ENCODE data around the gene ERC1. TPM values are rescaled to one million over a fixed set of nuclear protein-coding genes. Genes with fewer than 3 reads are reported as not detected.
A peak's percentile ranks its signal among the peaks of the same experiment; 100 is the strongest.

The ERC1 gene
- total RNA-seq, 1 experiment from 2014 or later, result 40.4 TPM

- ChIA-PET POLR2A (no interaction called here), CTCF (no interaction called here)
- ATAC-seq (no peak), DNase-seq (ENCODE audit: low read depth, low spot score) (no peak)
- no peak overlapping the region for H3K4me3 ChIP-seq (ENCODE audit: low read depth in 2 of 2, low read length in 2 of 2)
- intact Hi-C loops (cut with micrococcal nuclease; ENCODE audit: unreplicated experiment), result no loop called here
- H3K27me3 ChIP-seq (ENCODE audit: control insufficient read depth, insufficient read depth, low read length), result no peaks in the 10 kb centered on the region
- peaks cover 28% of the 10 kb centered on the region for H3K4me1 ChIP-seq (ENCODE audit: control insufficient read depth, insufficient read depth, low read length)
- no peaks in the 10 kb centered on the region for H3K36me3 ChIP-seq (ENCODE audit: control insufficient read depth, insufficient read depth, low read length)
- BruUV-seq (replicated peaks), result no TSS peak
- no peak for TF ChIP-seq POLR2AphosphoS5 (IDR thresholded peaks at IDR 0.05; ENCODE audit: low read depth, low read length)
- TF ChIP-seq, protein P1, sequence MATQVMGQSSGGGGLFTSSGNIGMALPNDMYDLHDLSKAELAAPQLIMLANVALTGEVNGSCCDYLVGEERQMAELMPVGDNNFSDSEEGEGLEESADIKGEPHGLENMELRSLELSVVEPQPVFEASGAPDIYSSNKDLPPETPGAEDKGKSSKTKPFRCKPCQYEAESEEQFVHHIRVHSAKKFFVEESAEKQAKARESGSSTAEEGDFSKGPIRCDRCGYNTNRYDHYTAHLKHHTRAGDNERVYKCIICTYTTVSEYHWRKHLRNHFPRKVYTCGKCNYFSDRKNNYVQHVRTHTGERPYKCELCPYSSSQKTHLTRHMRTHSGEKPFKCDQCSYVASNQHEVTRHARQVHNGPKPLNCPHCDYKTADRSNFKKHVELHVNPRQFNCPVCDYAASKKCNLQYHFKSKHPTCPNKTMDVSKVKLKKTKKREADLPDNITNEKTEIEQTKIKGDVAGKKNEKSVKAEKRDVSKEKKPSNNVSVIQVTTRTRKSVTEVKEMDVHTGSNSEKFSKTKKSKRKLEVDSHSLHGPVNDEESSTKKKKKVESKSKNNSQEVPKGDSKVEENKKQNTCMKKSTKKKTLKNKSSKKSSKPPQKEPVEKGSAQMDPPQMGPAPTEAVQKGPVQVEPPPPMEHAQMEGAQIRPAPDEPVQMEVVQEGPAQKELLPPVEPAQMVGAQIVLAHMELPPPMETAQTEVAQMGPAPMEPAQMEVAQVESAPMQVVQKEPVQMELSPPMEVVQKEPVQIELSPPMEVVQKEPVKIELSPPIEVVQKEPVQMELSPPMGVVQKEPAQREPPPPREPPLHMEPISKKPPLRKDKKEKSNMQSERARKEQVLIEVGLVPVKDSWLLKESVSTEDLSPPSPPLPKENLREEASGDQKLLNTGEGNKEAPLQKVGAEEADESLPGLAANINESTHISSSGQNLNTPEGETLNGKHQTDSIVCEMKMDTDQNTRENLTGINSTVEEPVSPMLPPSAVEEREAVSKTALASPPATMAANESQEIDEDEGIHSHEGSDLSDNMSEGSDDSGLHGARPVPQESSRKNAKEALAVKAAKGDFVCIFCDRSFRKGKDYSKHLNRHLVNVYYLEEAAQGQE (IDR thresholded peaks at IDR 0.05; ENCODE audit: insufficient read depth in 1 of 2, low read depth in 2 of 2, low read length in 1 of 2), result no peak
- no peak for TF ChIP-seq TCF7L2 (IDR thresholded peaks at IDR 0.05; ENCODE audit: low read depth, low read length)
- TF ChIP-seq, protein P2, sequence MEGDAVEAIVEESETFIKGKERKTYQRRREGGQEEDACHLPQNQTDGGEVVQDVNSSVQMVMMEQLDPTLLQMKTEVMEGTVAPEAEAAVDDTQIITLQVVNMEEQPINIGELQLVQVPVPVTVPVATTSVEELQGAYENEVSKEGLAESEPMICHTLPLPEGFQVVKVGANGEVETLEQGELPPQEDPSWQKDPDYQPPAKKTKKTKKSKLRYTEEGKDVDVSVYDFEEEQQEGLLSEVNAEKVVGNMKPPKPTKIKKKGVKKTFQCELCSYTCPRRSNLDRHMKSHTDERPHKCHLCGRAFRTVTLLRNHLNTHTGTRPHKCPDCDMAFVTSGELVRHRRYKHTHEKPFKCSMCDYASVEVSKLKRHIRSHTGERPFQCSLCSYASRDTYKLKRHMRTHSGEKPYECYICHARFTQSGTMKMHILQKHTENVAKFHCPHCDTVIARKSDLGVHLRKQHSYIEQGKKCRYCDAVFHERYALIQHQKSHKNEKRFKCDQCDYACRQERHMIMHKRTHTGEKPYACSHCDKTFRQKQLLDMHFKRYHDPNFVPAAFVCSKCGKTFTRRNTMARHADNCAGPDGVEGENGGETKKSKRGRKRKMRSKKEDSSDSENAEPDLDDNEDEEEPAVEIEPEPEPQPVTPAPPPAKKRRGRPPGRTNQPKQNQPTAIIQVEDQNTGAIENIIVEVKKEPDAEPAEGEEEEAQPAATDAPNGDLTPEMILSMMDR (IDR thresholded peaks at IDR 0.05), result no peak
- TF ChIP-seq SIN3A (IDR thresholded peaks at IDR 0.05; ENCODE audit: borderline replicate concordance, insufficient read depth, low read depth, low read length), result no peak
- H3K27ac ChIP-seq (ENCODE audit: low read length), result no peak overlapping the region
- H3K9me3 ChIP-seq (ENCODE audit: control insufficient read depth, insufficient read depth, low read depth, low read length), result no peaks in the 10 kb centered on the region
- in situ Hi-C loops (cut with HindIII; ENCODE audit: low pct_unique_long_range_greater_than_20kb, low sequenced_read_pairs), result no loop called here
Observed at GRCh38 chr12:1536817-1537216, 545.8 kb downstream of the ERC1 start.

- intact Hi-C loops (cut with micrococcal nuclease; ENCODE audit: unreplicated experiment), result no loop called here
- Histone ChIP-seq H3K4me3 (ENCODE audit: low read depth in 2 of 2, low read length in 2 of 2) (no peak overlapping the region), H3K4me1 (ENCODE audit: control insufficient read depth, insufficient read depth, low read length) (peaks cover 18% of the 10 kb centered on the region), H3K27ac (ENCODE audit: low read length) (peak overlapping the region; percentile 3), H3K36me3 (ENCODE audit: control insufficient read depth, insufficient read depth, low read length) (no peaks in the 10 kb centered on the region), H3K9me3 (ENCODE audit: control insufficient read depth, insufficient read depth, low read depth, low read length) (no peaks in the 10 kb centered on the region), H3K27me3 (ENCODE audit: control insufficient read depth, insufficient read depth, low read length) (no peaks in the 10 kb centered on the region)
- POLR2A ChIA-PET, result no interaction called here
- TF ChIP-seq TCF7L2 (IDR thresholded peaks at IDR 0.05; ENCODE audit: low read depth, low read length), result no peak
- TF ChIP-seq, protein P1 (IDR thresholded peaks at IDR 0.05; ENCODE audit: insufficient read depth in 1 of 2, low read depth in 2 of 2, low read length in 1 of 2), result no peak
- TF ChIP-seq, protein P2 (IDR thresholded peaks at IDR 0.05), result no peak
- no peak for TF ChIP-seq POLR2AphosphoS5 (IDR thresholded peaks at IDR 0.05; ENCODE audit: low read depth, low read length)
- no peak for TF ChIP-seq SIN3A (IDR thresholded peaks at IDR 0.05; ENCODE audit: borderline replicate concordance, insufficient read depth, low read depth, low read length)
- CTCF ChIA-PET, result no interaction called here
- no peak for ATAC-seq
- in situ Hi-C loops (cut with HindIII; ENCODE audit: low pct_unique_long_range_greater_than_20kb, low sequenced_read_pairs), result no loop called here
- no TSS peak for BruUV-seq (replicated peaks)
- DNase-seq (ENCODE audit: low read depth, low spot score), result no peak
Observed at GRCh38 chr12:1539135-1539534, 548.1 kb downstream of the ERC1 start.
